Neural cell (in vitro differentiated cells): ENCODE results near the gene ARFIP2.

Experiments used
- EP300 ChIP-seq: fragments of 450-650 bp; conservative IDR thresholded peaks from 2 replicates; pipeline ENCODE4 v1.6.1; 2014; ENCODE audit warnings: antibody characterized with exemption, mild to moderate bottlenecking, moderate library complexity; ENCODE audit not compliant: poor library complexity, severe bottlenecking
- EZH2 ChIP-seq: fragments of 200-600, 300-800 bp; shearing (Covaris generic), sonication (generic); IDR thresholded peaks from 2 replicates; pipeline ENCODE4 v1.6.1; 2014; ENCODE audit warnings: antibody characterized with exemption, low read length, borderline replicate concordance, mild to moderate bottlenecking; ENCODE audit not compliant: insufficient read depth, poor library complexity, severe bottlenecking
- POLR2AphosphoS5 ChIP-seq: IDR thresholded peaks from 2 replicates; pipeline ENCODE4 v1.6.1; 2012
- RAD21 ChIP-seq: fragments of 450-650 bp; conservative IDR thresholded peaks from 2 replicates; pipeline ENCODE4 v1.6.1; 2014; ENCODE audit warnings: antibody characterized with exemption, mild to moderate bottlenecking, moderate library complexity
- SMC3 ChIP-seq: fragments of 450-650 bp; conservative IDR thresholded peaks from 2 replicates; pipeline ENCODE4 v1.6.1; 2014; ENCODE audit warnings: antibody characterized with exemption, mild to moderate bottlenecking, moderate library complexity; ENCODE audit not compliant: poor library complexity
- TAF1 ChIP-seq: IDR thresholded peaks from 2 replicates; pipeline ENCODE4 v1.6.1; 2012; ENCODE audit warnings: low read depth
- TF ChIP-seq, protein P1 (sequence below): fragments of 450-650 bp; IDR thresholded peaks from 2 replicates; pipeline ENCODE4 v1.5.1; 2014; ENCODE audit warnings: antibody characterized with exemption, mild to moderate bottlenecking, moderate library complexity; ENCODE audit not compliant: poor library complexity, severe bottlenecking
- TF ChIP-seq, protein P2 (sequence below): IDR thresholded peaks from 2 replicates; pipeline ENCODE4 v1.6.1; 2012; ENCODE audit warnings: borderline replicate concordance

DNA sequence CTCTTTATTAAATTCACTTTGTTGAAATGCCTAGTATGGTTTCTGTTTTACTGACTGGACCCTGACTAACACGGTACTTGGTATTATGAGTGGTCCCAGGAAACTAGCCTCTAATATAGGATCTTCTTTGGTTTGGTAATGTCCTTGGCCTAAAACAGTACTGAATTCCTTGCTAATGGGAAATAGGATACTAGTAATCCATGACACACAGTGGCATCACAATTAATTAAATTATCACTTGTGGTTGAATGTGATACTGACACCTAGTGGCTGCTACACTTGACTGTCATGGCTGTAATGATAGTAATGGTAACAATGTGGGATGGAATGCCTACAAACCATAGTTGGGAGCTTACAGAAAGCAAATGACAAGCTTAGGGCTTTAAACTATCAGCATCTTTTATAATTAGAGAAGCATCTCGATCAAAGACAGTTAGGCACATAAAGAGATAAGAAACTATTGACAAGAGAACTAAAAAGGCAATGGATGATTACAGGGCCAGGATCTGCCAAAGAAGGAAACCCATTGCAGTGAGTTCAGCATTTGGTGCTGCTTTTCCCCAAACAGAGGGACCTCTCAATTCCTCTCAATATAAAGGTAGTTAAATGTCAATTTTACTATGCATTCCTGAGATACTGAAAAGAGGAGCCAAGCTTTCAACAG, 24.6 kb upstream of the ARFIP2 start:
- TF ChIP-seq, protein P1, sequence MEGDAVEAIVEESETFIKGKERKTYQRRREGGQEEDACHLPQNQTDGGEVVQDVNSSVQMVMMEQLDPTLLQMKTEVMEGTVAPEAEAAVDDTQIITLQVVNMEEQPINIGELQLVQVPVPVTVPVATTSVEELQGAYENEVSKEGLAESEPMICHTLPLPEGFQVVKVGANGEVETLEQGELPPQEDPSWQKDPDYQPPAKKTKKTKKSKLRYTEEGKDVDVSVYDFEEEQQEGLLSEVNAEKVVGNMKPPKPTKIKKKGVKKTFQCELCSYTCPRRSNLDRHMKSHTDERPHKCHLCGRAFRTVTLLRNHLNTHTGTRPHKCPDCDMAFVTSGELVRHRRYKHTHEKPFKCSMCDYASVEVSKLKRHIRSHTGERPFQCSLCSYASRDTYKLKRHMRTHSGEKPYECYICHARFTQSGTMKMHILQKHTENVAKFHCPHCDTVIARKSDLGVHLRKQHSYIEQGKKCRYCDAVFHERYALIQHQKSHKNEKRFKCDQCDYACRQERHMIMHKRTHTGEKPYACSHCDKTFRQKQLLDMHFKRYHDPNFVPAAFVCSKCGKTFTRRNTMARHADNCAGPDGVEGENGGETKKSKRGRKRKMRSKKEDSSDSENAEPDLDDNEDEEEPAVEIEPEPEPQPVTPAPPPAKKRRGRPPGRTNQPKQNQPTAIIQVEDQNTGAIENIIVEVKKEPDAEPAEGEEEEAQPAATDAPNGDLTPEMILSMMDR = peak; percentile 80
- no peak for TF ChIP-seq EZH2
- no peak for TF ChIP-seq EP300
- peak; percentile 70 for TF ChIP-seq RAD21
- peak; percentile 82 for TF ChIP-seq SMC3
- TF ChIP-seq, protein P2, sequence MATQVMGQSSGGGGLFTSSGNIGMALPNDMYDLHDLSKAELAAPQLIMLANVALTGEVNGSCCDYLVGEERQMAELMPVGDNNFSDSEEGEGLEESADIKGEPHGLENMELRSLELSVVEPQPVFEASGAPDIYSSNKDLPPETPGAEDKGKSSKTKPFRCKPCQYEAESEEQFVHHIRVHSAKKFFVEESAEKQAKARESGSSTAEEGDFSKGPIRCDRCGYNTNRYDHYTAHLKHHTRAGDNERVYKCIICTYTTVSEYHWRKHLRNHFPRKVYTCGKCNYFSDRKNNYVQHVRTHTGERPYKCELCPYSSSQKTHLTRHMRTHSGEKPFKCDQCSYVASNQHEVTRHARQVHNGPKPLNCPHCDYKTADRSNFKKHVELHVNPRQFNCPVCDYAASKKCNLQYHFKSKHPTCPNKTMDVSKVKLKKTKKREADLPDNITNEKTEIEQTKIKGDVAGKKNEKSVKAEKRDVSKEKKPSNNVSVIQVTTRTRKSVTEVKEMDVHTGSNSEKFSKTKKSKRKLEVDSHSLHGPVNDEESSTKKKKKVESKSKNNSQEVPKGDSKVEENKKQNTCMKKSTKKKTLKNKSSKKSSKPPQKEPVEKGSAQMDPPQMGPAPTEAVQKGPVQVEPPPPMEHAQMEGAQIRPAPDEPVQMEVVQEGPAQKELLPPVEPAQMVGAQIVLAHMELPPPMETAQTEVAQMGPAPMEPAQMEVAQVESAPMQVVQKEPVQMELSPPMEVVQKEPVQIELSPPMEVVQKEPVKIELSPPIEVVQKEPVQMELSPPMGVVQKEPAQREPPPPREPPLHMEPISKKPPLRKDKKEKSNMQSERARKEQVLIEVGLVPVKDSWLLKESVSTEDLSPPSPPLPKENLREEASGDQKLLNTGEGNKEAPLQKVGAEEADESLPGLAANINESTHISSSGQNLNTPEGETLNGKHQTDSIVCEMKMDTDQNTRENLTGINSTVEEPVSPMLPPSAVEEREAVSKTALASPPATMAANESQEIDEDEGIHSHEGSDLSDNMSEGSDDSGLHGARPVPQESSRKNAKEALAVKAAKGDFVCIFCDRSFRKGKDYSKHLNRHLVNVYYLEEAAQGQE = no peak
- no peak for TF ChIP-seq POLR2AphosphoS5
- no peak for TF ChIP-seq TAF1
